ENCODE results near the gene PJA1.

Gene PJA1, protein sequence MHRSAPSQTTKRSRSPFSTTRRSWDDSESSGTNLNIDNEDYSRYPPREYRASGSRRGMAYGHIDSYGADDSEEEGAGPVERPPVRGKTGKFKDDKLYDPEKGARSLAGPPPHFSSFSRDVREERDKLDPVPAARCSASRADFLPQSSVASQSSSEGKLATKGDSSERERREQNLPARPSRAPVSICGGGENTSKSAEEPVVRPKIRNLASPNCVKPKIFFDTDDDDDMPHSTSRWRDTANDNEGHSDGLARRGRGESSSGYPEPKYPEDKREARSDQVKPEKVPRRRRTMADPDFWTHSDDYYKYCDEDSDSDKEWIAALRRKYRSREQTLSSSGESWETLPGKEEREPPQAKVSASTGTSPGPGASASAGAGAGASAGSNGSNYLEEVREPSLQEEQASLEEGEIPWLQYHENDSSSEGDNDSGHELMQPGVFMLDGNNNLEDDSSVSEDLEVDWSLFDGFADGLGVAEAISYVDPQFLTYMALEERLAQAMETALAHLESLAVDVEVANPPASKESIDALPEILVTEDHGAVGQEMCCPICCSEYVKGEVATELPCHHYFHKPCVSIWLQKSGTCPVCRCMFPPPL

DNA sequence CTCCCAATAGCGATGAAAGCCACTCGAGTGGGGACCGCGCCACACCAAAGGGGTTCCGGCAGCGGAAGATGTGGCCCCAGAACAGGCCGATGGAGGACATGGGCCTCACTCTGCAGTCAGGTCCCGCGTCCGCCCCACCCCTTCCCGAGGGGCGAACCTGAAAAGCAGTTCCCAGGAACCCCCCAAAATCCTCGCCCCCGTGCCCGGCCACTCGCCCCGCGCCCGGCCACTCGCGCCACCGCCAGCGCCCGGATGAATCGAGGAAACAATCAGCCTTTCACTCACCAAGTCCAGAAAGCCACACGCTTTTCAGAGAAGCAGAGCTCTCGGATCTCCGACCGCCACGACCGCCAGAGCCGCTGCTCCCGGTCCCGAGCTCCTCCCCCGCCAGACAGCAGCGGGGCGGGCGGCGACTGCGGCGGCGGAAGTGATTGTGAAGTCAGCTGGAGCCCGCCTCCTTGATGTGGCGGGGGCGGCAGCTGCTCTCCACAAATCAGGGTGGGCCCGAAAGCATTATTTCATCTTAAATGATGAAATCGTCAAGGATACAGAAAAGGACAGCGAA, at the start of gene PJA1:
PJA1 (minus strand) TSS at position 367 of the 565 bp plus-strand sequence. CDS start 2,380 bp downstream, outside the sequence.
- TF ChIP-seq, protein P1, sequence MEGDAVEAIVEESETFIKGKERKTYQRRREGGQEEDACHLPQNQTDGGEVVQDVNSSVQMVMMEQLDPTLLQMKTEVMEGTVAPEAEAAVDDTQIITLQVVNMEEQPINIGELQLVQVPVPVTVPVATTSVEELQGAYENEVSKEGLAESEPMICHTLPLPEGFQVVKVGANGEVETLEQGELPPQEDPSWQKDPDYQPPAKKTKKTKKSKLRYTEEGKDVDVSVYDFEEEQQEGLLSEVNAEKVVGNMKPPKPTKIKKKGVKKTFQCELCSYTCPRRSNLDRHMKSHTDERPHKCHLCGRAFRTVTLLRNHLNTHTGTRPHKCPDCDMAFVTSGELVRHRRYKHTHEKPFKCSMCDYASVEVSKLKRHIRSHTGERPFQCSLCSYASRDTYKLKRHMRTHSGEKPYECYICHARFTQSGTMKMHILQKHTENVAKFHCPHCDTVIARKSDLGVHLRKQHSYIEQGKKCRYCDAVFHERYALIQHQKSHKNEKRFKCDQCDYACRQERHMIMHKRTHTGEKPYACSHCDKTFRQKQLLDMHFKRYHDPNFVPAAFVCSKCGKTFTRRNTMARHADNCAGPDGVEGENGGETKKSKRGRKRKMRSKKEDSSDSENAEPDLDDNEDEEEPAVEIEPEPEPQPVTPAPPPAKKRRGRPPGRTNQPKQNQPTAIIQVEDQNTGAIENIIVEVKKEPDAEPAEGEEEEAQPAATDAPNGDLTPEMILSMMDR (conservative IDR thresholded peaks at IDR 0.05; ENCODE audit: low read depth, low read length): no peak
- peak within 1 kb of the TSS; percentile 69 for H3K4me3 ChIP-seq (ENCODE audit: low read length)
- no peak for DNase-seq (ENCODE audit: low read depth)

DNA sequence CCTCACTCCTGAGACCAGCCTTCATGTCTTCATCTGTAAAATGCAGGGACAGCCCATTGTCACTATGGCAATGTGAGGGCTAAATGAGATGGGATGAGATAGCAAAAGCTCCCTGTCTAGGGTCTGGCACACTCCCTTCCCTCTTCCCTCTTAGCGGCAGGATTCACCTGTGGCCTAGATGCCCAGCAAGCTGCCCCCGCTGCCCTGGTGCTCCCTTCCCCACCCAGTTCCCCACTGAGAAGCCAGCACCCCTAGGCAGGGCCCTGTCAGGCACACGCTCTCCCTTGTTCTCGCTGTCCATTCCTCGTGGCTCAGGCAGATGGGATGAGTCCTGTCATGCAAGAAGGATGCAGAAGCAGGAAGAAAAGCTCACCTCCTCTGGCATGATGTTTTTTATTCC, 49.2 kb upstream of the PJA1 start:
- DNase-seq (ENCODE audit: low read depth): no peak
- TF ChIP-seq, protein P1 (conservative IDR thresholded peaks at IDR 0.05; ENCODE audit: low read depth, low read length): no peak
- no peak overlapping the region for H3K4me3 ChIP-seq (ENCODE audit: low read length)

DNA sequence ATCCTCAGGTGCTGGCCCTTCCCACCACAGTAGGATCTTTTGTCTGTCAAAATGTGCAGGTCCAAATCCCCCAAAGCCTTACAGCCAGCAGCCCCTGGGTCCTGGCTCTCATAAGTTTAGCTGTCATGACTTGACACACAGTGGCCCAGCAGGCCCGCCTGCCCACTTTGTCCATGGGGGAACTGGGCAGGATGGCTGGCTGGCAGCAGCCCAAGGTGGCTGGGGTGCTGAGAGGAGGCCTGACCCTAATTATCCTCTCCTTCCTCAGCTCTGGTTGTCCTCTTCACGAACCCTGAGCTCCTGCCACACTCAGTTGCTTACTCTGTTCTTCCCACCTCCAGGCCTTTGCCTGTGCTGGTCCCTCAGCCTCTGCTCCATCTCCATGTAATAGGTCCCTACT, 46.4 kb upstream of the PJA1 start:
- no peak for DNase-seq (ENCODE audit: low read depth)
- TF ChIP-seq, protein P1 (conservative IDR thresholded peaks at IDR 0.05; ENCODE audit: low read depth, low read length): no peak
- H3K4me3 ChIP-seq (ENCODE audit: low read length): no peak overlapping the region

DNA sequence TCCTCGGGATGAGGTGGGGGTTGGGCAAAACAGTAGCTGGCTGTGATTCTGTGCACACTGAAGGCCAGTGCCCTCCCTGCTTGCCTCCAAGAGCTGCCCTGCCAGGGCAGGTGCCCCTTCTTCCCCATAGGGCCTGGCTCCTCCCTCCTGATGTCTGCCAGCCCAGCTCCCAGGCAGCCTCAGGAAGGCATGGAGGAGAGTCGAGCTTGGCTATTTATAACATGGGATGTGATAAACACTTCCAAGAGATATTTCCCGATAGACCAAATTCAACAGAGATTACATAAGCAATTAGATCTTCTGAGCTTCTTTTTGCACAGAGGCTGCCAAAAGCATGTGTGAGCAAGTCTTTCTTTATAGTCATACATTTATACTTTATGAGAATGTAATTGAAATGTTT, 45.3 kb upstream of the PJA1 start:
- TF ChIP-seq, protein P1 (conservative IDR thresholded peaks at IDR 0.05; ENCODE audit: low read depth, low read length): no peak
- no peak for DNase-seq (ENCODE audit: low read depth)
- H3K4me3 ChIP-seq (ENCODE audit: low read length): no peak overlapping the region

DNA sequence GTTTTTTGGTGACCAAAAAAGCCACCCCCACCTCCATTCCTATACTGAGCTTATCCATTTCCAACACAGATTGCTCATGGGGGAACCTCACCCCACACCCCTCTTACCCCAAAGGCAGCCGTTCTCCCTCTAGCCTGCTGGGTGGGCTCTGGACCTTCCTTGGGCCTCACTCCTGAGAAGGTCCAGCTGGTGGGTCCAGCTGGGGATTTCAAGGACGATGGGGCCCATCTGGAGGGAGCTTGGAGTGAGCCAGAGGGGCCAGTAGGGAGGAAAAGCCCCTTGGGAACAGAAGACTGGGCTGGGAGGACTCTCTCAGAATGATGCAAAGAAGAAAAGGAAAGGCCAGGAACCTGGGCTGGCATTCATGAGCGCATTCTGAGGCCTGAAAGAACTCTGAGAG, 42.0 kb upstream of the PJA1 start:
- DNase-seq (ENCODE audit: low read depth): no peak
- H3K4me3 ChIP-seq (ENCODE audit: low read length): no peak overlapping the region
- TF ChIP-seq, protein P1 (conservative IDR thresholded peaks at IDR 0.05; ENCODE audit: low read depth, low read length): no peak

DNA sequence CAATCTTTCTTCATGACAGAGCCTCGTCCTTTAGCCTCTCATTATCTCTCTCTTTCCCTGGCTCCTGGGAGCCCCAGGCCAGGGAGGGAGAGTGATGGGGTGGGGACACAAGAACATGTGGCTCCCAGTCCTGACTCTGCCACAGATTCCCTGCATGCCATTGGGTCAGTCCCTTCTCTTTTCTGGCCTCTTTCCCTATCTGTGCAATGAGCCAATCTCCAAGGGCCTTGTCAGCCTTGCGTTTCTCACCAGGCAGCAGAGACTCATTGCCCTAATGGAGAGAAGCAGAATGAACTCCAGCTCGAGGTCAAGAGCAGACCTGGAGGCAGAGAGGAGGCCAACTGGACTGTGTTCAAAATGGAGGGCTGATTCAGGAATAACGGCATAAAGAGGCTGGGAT, 38.4 kb upstream of the PJA1 start:
- H3K4me3 ChIP-seq (ENCODE audit: low read length): no peak overlapping the region

More for the DNA sequence above, 38.4 kb upstream of the PJA1 start:
- TF ChIP-seq, protein P1 (conservative IDR thresholded peaks at IDR 0.05; ENCODE audit: low read depth, low read length): no peak
- no peak for DNase-seq (ENCODE audit: low read depth)
